Right renal cortex interstitium (tissue), 3 donors: ENCODE measurements around the gene RNF26. TPM values are rescaled to one million over a fixed set of nuclear protein-coding genes. Genes with fewer than 3 reads are reported as not detected.
A peak's percentile ranks its signal among the peaks of the same experiment; 100 is the strongest.

ENCODE experiments used
- DNase-seq, 3 donors: peaks; one replicate each; pipeline ENCODE4 v3.0.0-alpha.2; 2013; ENCODE audit warnings: low read depth in 3 of 3, low spot score in 2 of 3
- polyA plus RNA-seq, 3 donors: library from polyadenylated mRNA; unstranded; fragments of 120-200 nt; gene quantifications; one replicate each; pipeline ENCODE4 v1.2.1, GENCODE V29; 2013; ENCODE audit not compliant: insufficient read length in 3 of 3

Gene RNF26
- polyA plus RNA-seq, 3 donors = 28.4 to 32.3 (median 28.8) TPM

GRCh38 chr11:119368121-119369034 is 34.1 kb downstream of the RNF26 start:
- DNase-seq = no peak

- DNase-seq = no peak
Measured at GRCh38 chr11:119369132-119369925, 35.0 kb downstream of the RNF26 start.

- no peak for DNase-seq
Measured at GRCh38 chr11:119370486-119371046, 36.2 kb downstream of the RNF26 start.

GRCh38 chr11:119371067-119371601 is 36.8 kb downstream of the RNF26 start:
- no peak for DNase-seq

- no peak for DNase-seq
Measured at GRCh38 chr11:119371778-119372182, 37.5 kb downstream of the RNF26 start.

- no peak for DNase-seq
Measured at GRCh38 chr11:119372260-119373058, 38.1 kb downstream of the RNF26 start.

- DNase-seq = no peak
Measured at GRCh38 chr11:119373059-119373920, 39.0 kb downstream of the RNF26 start.

GRCh38 chr11:119373921-119374631 is 39.7 kb downstream of the RNF26 start:
- peak in 1 of 3 donors; percentile 69 for DNase-seq

GRCh38 chr11:119374632-119375336 is 40.5 kb downstream of the RNF26 start:
- DNase-seq = no peak

- DNase-seq = no peak
Measured at GRCh38 chr11:119375337-119376196, 41.2 kb downstream of the RNF26 start.

GRCh38 chr11:119376197-119376847 is 42.0 kb downstream of the RNF26 start:
- DNase-seq = no peak

GRCh38 chr11:119377112-119377901 is 43.0 kb downstream of the RNF26 start:
- DNase-seq = no peak

- no peak for DNase-seq
Measured at GRCh38 chr11:119377961-119378667, 43.8 kb downstream of the RNF26 start.

GRCh38 chr11:119378851-119379465 is 44.6 kb downstream of the RNF26 start:
- DNase-seq = no peak
